Activated CD8-positive, alpha-beta memory T cell treated with anti-CD3 and anti-CD28 coated beads, Interleukin-2, amount 50 U/mL, for 1 hour (primary cell): Measurements from ENCODE around the gene DNAJB12.
"Not testable (repeated sequence)": the region's sequence is repeated elsewhere in the genome, so short reads cannot be mapped to it uniquely, and the experiment has no call there.

Experiments
- DNase-seq: peaks from one replicate; pipeline ENCODE4 v3.0.0-alpha.2; 2020; ENCODE audit errors: extremely low read depth

DNAJB12 gene

DNA sequence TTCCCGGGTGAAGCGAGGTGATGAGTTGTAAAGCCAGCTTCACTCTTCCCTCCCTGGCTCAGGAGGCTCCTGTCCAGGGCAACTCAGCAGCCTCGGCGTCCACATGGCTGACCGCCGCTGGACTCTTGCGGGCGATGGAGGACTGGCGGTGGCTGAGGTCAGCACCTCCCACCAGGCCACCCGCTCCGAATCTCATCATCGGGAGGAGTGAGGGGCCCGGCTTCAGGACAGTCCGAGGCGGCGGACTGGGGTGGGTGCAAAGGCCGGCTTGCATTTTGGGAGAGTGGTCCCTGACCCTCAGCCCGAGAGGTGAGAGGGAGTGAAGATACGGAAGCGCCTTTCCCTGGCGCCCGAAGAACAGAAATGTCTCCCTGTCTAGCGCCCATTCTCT, 759 bp downstream of the DNAJB12 start:
- DNase-seq, result no peak

DNA sequence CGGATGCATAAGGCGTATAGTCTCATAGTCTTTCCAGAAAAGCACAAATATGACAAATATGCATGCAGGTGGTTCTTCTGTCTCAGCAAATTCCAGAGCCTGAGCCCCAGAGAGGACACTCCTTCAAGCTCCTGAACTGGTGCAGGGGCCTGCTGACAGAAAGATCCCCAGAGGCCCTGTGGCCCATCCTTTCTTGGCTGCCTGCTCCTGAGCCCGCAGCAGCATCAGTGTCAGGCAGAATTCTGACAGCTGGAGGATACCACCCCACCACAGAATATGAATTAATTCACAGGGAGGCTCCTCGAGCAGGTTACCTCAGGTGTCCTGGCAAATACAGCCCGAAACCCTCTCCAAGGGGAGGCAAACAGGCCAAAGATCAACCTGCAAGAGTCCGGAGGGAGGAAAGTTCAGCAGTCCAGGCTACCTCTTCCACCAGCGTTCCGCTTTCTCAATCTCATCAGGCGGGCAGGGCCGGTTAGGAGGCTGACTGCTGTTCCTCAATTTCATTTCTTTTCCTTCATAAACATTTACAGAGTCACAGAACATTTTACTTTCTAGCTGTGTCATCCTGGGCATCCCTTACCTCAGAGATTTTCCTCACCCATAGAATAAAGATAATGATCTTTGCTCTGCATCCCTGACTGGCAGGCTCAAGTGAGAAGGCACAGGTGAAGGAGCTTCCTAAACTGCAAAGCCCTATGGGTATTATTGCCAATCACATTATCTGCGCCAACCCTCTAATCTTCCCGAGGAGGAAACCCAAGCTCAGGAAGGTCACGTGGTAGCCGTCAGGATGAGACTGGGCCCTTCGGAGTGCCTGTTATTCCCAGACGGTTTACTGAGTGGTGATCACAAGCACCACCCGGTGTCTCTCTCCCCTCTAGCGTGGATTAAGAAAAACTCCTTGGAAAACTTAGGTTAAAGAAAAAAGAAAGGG, 1.4 kb downstream of the DNAJB12 start:
- DNase-seq, result no peak

DNA sequence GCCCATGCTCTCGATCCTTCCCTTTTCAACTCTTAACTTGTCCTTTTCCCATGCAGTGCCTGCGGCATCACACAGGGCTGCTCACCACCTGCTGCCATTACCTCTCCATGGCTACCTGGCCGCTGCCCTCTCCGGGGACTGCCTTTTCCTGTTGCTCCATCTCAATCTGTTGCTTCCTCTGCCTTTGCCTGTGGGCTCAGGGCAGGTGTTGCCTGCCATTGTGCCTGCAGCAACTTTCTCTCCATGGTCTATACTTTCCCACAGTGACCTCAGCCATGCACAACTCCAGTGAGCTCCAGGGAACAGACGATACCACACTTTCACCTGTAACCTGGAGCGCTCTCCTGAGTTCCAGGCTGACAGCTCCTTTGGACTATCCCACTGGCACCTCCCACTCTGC, 3.2 kb downstream of the DNAJB12 start:
- no peak for DNase-seq

DNA sequence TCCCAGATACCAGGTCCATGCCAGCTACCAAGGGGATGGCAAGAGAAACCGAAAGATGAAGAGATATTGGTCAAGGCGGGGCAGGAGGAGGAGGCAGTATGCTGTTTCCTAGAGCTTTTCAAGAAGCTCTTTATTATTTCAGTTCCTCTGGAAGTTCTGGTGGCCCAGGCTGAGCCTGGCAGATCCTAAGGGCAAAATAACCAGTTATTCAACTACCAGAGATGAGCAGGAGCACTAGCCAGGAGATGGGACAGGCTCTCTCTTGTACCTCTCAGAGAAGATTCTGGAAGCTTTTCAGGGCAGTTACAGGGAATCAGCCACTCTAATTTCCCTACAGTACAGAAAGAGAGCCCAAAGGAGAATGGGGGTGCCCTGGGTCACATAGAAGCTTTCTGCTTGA, 5.3 kb downstream of the DNAJB12 start:
- no peak for DNase-seq

DNA sequence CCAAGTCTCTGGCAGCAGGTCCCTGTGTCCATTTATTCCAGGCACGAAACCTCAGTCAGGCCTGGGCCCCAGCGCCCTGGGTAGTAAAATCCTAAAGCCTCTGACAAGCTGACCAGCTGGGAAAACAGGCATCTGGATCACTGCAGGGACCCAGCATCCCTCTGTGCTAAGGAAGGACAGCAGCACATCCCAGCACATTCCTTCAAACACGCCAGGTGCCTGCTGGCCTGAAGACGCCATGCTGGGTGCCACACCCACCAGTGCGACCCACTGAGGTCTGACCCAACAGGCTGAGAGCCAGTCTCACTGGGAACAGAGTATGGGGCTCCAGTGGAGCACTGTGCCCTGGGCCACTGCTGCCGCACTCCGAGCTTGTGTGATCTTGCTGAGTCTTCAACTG, 6.4 kb downstream of the DNAJB12 start:
- DNase-seq, result no peak

DNA sequence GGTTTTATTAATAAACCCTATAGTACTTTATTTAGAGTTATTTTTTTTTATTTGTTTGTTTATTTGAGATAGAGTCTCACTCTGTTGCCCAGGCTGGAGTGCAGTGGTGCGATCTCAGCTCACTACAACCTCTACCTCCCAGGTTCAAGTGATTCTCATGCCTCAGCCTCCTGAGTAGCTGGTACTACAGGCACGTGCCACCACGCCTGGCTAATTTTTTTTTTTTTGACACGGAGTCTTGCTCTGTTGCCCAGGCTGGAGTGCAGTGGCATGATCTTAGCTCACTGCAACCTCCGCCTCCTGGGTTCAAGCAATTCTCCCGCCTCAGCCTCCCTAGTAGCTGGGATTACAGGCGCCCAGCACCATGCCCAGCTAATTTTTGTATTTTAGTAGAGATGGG, 8.6 kb downstream of the DNAJB12 start:
- DNase-seq, result not testable (repeated sequence)

DNA sequence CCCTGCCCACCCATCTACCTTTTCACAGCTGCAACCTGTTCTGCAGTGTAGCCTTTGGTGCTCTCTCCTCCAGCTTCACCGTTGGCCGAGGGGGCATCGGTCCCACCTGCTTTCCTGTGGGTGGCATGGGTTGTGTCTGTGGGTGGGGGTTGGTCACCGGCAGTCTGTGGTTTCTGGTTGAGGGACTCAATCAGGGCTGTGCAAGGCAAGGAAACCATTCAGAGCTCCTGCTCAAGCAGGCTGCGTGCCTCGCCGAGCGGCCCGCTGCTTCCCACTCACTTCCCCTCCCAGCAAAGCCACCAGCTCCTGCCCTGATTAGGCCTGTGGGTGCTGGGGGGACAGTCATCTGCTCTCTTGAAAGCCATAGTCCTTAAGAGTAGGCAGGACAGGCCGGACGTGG, 9.8 kb downstream of the DNAJB12 start:
- no peak for DNase-seq

DNA sequence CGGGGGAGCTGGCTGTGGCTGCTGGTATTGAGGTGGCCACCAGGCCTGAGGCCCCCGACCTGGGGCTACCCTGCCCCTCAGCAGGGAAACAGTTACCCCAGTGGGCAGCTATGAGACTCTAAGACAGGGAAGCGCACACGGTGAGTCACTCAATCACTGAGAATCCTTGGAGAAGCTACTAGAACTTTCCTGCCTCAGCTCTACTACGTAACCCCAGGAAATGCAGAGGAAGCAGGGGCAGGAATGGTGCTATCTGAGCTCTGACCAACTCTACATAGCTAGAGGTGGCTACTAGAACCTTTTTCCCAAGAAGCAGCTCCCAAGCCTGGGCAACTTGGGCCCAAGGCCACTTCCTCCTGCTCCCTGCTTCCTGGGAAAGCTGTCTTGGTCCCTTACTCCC, 11.8 kb downstream of the DNAJB12 start:
- DNase-seq, result no peak

DNA sequence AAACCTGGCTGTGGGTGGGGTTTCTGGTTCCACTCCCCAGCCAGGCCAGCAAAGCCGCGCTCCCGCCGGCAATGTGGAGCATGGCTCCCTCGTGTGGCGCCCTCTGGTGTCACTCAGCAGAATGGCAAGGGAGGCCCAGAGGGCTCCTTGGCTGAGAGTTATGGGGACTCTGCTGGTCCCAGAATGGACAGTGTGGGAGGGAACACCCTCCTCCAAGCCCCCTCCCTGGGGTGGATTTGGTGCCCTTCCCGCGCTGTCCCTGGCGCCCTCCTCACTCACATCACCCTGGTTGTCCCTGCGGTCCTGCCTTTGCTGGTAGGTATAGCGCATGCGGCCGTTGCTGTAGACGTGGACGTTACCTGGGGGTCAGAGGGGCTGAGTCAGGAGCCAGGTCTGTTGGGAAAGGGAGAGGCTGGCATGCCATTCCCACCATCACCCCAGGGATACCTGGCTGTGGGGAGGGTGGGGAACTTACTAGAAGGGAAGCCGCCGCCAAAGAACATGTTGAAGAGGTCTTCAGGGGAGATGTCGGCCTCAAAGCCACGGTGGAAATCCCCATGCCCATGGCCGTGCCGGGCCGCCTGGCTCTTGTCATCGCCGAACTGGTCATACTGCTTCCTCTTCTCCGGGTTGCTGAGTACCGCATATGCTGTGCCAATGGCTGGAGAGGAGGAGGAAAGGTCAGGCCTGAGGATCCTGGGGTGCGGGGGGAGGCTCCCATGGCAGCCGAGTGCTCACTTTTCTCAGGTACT, 14.0 kb downstream of the DNAJB12 start:
- no peak for DNase-seq

DNA sequence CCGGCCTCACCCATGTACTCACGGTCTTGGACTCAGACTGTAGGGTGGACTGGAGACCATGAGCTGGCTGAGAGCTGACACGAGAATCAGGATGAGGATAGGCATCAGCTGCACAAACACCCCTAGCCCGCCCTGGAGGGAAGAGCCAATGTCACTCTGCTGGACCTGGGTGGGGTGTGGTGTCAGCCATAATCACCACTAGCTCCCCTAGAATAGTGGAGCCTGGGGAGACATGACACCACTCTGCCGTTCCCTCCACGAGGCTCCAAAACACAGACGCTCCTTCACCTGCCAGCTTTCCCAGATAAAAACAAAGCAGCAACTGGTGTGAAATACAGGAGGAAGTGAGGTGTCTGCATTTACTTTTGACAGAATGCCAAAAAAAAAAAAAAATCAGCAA, 16.5 kb downstream of the DNAJB12 start:
- DNase-seq, result no peak

DNA sequence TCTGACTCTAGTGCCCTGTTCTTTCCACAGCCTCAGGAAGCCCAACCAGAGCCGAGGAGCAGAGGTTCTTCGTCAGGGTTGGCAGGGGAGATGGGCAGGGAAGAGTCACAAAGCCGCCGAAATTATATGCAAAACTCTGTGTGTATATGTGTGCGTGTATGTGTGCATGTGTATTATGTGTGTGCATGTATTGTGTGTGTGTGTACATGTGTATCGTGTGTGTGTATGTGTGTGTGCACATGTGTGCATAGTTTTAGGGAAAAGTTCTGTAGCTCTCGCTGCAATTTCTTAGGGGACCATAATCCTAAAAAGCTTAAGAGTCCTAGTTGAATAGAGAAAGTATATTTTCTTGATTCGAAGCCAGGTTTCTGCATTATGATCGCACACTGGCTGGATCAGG, 17.0 kb downstream of the DNAJB12 start:
- DNase-seq, result no peak

DNA sequence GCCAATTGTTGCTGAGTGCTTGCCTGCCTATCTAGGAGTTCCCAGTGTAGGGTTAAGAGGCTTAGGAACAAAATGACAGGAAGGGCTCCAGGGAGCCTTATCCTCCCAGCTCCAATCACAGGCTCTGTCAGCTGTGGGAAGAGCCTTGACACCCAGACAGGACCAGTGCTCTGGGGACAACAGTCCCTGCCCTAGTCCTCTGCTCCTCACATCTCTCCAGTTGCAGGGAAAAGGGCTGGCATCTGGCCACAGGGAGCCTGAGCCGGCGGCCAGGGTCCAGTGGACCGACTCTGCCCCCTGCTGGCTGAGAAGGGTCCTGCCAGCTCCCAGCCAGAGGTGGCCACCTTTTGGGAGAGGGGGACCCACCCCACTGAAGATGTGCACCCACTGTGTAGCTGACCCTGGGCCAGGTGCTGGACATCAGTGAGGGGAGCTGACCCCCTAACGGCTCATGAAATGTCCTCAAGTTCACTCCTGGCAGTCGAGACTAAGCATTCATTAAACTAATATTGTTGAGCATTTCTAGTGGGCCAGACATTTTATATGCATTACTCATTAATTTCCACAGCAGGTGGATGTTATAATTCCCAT, 17.6 kb downstream of the DNAJB12 start:
- no peak for DNase-seq

DNA sequence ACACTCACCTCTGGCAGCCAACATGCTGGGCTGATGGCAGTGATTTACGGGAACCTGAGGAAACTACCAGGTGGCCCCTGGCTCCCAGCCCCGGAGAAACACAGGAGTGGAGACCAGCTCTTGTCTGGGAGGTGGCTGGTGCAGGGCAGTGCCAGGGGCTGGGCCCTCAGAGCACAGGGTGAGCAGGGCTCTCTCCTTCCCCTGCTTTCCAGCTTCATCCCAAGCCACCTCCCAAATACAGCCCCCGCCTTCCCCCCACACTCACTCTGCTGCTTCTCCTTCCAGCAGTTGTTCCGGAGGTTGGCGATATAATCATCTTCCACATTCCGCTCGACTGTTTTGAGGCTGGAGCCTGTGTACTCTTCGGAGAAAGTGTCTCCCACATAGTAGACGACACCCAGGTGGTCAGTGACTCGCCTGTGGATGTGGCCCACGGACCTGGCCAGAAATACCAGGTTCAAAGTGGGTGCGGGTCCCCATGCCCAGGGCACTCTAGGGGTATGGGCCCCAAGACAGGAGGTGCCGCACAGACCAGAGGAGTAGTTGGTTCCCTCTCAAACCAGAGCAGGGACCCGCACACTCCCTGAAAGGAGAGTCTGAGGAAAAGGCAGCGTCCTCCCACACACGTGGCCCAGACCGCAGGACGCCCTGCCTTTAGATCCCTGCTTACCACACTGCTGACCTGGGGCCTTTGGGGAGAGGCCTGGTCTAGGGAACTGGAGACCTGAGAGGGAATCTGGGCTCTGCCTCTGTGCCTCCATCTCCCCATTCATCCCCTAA, 18.3 kb downstream of the DNAJB12 start:
- DNase-seq, result no peak

DNA sequence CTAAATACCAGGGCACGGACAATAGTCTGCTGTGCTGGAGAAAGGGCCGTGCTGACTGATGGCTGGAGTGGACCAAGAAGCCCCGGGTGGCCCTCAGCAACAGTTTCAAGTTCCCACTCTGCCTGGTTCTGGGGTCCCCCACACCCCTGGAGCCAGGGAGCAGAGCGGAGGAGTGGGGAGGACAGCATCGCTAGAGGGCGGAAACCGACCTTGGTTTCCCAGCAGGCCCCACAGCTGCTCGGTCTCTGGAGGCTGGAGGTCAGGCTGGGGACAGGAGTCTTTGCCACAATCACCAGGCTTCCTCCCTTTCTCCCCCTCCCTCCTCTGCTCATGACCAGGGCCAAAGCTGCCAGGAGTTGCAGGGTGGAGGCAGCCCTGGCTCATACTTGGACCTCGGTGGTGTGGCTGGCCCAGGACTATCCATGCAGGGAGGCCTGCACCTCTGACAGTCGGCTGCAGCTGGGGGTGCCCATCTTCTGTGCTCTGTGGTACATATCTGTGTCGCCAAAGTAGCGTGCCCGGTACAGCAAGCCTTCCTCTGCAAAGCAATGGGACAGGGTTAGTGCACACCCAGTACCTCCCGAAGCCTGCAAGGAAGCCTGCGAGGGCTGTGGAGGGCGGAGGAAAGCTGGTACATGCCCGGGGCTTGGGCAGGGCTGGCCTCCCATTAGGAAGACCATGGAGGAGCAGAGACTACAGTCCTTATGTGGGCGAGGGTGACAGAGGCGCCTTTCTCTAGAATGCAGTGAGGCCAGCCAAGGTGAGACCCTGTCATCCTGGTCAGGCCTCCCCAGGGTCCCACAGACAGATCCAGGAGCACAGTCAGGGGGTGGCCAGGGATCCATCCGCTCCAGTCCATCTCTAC, 19.1 kb downstream of the DNAJB12 start:
- DNase-seq, result no peak

DNA sequence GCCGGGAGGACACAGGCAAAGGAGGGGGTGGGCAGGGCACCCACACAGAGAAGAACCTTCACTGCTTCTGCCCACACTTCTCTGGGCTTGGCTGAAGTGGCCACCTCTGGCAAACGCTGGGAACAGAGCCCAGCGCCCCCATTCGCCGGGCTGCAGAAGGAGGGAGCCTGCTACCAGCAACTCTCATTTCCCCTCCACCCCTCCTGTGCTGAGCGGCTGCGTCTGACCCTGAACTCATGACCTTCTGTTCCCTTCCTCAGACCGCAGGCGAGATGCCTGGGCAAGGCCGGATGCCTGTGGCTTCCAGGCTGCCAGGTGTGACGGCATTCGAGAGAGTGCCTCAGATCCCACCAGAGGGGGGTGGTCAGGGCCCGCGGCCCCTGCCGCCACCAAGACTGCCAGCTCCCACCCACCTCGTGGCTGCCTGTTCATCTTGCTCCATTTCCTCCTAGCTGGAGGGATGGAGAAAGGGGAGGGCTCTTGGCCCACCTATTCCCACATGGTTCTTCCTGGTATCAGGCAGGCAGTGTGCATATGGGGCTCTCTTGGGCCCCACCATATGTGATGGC, 19.8 kb downstream of the DNAJB12 start:
- peak; percentile 77 for DNase-seq

DNA sequence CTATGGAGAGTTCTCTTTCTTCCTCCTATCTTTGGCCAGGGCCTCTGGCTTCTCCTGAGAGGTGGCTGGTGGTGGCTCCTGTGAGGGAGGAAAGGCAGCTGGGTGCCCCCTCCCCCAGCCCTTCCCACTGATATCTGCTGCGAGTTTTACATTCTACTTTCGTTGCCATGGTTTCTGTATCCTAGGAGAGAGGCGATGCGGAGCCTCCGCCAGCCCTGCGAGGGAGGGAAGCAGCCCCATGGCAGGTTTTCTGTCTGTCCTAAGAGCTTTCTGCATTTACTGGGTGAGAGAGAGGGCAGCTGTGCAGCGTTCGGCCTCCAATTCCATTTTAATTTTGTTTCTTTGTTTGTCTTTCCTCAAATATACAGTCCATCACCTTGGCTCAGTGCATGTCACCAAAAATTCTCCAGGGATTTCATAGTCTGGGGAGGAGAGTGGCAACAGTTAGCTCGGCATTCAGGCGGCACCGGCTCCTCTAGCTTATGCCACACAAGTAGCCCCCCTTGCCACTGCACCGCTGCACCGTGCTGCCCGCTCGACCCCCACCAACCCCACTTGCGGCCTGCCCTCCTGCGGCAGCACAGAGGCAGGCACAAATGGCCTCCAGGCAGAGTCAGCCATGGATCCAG, 20.4 kb downstream of the DNAJB12 start:
- no peak for DNase-seq

DNA sequence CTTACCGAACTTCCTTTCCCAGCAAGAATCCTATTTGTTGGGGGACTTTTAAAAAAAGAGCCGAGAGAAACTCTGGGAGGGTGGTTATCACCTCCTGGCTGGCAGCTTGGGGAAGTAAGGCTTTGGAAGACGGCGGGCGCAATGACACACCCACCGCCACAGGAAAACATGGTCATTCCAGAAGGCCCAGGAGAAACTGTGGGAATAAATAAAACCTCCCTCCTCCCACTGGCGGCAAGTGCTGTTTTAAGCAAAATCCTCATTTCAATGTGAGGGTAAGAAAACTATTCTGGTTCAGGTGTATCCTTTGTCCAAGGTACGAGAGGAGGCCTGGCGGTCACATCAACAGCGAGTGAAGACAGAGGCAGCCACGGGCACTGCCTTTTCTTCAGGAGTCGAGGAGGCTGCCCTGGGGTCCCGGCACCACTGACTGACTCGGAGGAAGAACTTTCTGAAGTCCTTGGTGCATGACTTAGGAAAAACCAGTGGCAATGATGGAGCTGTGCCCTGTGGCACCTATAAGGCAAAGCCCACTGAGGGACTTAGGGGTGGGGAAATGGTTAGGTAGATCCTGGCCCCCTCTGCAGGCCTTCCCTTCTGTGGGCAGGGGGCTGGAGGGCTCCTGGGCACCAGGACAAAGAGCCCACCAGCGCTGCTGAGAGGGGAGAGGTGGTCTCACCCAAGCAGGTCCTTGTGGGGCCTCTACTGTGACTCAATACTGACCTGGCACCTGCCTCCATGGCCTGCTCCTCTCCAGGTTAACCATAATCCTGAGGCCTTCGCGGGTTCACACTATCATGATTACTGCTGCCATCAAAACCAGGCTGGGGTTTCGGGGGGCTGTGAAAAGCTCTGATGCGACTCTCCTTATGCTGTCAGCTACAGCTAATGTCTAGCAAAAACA, 21.4 kb downstream of the DNAJB12 start:
- no peak for DNase-seq

DNA sequence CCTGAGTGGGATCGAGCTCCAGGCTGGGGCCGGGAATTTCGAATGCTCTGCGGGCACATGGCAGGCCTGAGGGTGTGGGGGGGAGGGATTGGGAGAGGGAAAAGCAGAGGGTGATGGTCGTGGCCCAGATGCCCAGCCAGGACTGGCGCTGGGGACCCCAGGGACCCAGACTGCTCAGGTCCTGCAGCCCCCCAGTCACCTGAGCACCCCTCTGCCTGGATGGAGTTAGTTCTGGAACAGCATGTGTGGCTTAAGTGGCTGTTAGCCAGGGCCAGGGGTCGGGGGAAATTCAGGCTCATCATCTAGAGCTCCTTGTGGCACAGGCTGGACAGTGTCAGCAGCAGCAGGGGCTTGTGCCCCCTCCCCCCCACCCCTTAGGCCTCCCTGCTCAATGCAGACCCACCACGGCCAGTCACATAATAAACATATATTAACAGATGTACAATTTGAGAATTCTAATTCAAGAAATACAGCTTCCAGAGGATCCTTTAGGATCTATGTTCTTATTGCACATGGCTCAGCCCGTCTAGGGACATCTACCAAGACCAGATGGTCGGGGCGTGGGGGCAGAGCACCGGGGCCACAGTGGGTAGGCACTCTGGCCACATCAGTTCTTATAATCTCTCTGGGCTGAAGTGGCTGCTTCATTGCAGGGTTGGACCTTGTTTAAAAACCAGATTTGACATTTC, 22.2 kb downstream of the DNAJB12 start:
- DNase-seq, result no peak
